Neural crest cell (in vitro differentiated cells): ENCODE measurements around the gene CTRL. TPM values are rescaled to one million over a fixed set of nuclear protein-coding genes. Genes with fewer than 3 reads are reported as not detected.

Experiments used
- DNase-seq: peaks from one replicate; pipeline ENCODE4 v3.0.0; 2021; ENCODE audit warnings: low read depth, mixed read lengths, low spot score
- H3K27ac Mint-ChIP-seq: one replicate; pipeline ENCODE4 v1.8.0; 2021; ENCODE audit warnings: mild to moderate bottlenecking, mixed read lengths; ENCODE audit not compliant: unreplicated experiment
- H3K27me3 Mint-ChIP-seq: 2 replicates; pipeline ENCODE4 v1.8.0; 2021; ENCODE audit warnings: low read depth, mild to moderate bottlenecking, mixed read lengths
- H3K36me3 Mint-ChIP-seq: 2 replicates; pipeline ENCODE4 v1.8.0; 2021; ENCODE audit warnings: low read depth, mild to moderate bottlenecking, mixed read lengths
- H3K4me1 Mint-ChIP-seq: 2 replicates; pipeline ENCODE4 v1.8.0; 2021; ENCODE audit warnings: mixed read lengths
- H3K4me3 Mint-ChIP-seq: one replicate; pipeline ENCODE4 v1.8.0; 2021; ENCODE audit warnings: mild to moderate bottlenecking, mixed read lengths
- H3K9me3 Mint-ChIP-seq: 2 replicates; pipeline ENCODE4 v1.8.0; 2021; ENCODE audit warnings: mixed read lengths
- CTCF ChIP-seq: fragments of 200-600 bp; sonication (generic); conservative IDR thresholded peaks from 2 replicates; pipeline ENCODE4 v1.5.0; 2021; ENCODE audit warnings: antibody characterized with exemption, mild to moderate bottlenecking
- total RNA-seq: library from RNA; stranded (reverse); gene quantifications from 2 replicates; pipeline ENCODE4 v1.2.1, GENCODE V29; 2021

Gene CTRL
- total RNA-seq, 1 donor from 2014 or later: 3.0 TPM

GRCh38 chr16:67949645-67950044 is 18.0 kb upstream of the CTRL start:
- Mint-ChIP-seq H3K4me3 (no peak overlapping the region), H3K27ac (no peak overlapping the region), H3K36me3 (no peaks in the 10 kb centered on the region), H3K4me1 (no peaks in the 10 kb centered on the region), H3K9me3 (no peaks in the 10 kb centered on the region), H3K27me3 (no peaks in the 10 kb centered on the region)
- no peak for TF ChIP-seq CTCF
- DNase-seq: no peak

- no peak for TF ChIP-seq CTCF
- H3K4me3 Mint-ChIP-seq: no peak overlapping the region
- no peak overlapping the region for H3K27ac Mint-ChIP-seq
- H3K4me1 Mint-ChIP-seq: no peaks in the 10 kb centered on the region
- no peaks in the 10 kb centered on the region for H3K9me3 Mint-ChIP-seq
- no peak for DNase-seq
- H3K27me3 Mint-ChIP-seq: no peaks in the 10 kb centered on the region
- H3K36me3 Mint-ChIP-seq: no peaks in the 10 kb centered on the region
These were observed 16.4 kb upstream of the CTRL start for GRCh38 chr16:67948015-67948414.

DNA sequence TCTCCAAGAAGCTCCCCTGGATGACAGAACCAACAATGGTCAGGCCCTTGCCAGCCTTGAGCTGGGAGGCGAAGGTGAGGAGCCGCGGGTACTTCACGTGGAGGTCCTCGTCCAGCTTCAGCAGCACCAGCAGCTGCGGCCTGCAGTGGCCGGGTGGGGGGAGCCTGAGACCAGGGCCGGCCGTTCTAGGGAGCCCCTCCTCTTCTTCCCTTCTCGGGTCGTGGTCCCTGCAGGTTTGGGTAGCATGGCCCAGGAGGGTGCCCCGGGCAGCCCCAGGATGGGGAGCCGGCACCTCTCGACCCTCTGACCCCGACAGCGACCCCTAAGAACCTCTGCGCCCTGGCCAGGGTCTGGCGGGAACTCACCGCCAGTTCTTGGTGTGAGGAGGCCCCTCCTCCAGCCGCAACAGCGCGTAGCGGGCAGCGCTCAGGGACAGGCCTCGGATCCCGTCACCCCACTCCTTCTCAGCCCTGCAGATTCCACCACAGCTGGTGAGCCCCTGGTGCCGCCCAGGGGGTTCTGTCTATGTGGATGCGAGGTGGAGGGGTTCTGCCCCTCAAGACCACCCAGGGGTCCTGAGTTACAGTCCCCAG is 15.4 kb upstream of the CTRL start:
- H3K4me3 Mint-ChIP-seq: no peak overlapping the region
- H3K27ac Mint-ChIP-seq: peak overlapping the region; percentile 43
- no peaks in the 10 kb centered on the region for H3K27me3 Mint-ChIP-seq
- TF ChIP-seq CTCF: no peak
- H3K9me3 Mint-ChIP-seq: no peaks in the 10 kb centered on the region
- no peak for DNase-seq
- peaks cover 3% of the 10 kb centered on the region for H3K4me1 Mint-ChIP-seq
- H3K36me3 Mint-ChIP-seq: no peaks in the 10 kb centered on the region

GRCh38 chr16:67946128-67946569 is 14.5 kb upstream of the CTRL start:
- Mint-ChIP-seq H3K4me3 (no peak overlapping the region), H3K27ac (no peak overlapping the region), H3K36me3 (no peaks in the 10 kb centered on the region), H3K27me3 (no peaks in the 10 kb centered on the region), H3K9me3 (no peaks in the 10 kb centered on the region), H3K4me1 (peaks cover 9% of the 10 kb centered on the region)
- no peak for TF ChIP-seq CTCF
- no peak for DNase-seq

DNA sequence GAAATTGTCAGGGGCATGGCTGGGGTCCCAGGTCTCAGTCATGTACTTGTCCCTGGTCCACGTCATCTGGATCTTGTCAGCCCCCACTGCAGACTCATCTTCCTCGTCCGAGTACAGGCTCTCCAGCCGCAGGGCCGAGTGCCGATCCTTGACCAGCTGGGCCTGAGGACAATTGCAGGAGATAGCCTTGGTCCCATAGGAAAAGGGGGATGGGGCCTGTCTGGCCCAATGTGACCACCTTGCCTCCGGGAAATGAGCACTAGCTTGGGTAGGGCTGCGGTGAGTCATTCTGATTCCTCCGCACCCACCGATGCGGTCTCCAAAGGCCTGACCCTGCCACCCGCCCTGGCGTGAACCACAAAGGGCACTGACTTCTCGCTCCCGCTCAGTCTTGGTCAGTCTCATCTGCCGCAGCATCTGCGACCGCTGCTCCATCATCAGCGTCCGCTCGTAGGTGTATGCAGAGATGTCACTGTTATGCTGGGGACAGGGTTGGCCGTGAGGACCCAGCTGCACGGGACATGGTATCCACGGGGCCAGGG is 13.8 kb upstream of the CTRL start:
- peak overlapping the region; percentile 27 for H3K4me3 Mint-ChIP-seq

More for the DNA sequence above, 13.8 kb upstream of the CTRL start:
- no peak for DNase-seq
- TF ChIP-seq CTCF: no peak
- Mint-ChIP-seq H3K9me3 (no peaks in the 10 kb centered on the region), H3K4me1 (peaks cover 9% of the 10 kb centered on the region), H3K27me3 (no peaks in the 10 kb centered on the region), H3K36me3 (no peaks in the 10 kb centered on the region), H3K27ac (peak overlapping the region; percentile 6)
